ENCODE results near the gene NGLY1.

The NGLY1 gene

GRCh38 chr3:25803833-25804232, 20.6 kb upstream of the NGLY1 start:
- Histone ChIP-seq H3K9me3 (ENCODE audit: control extremely low read depth in 1 of 5, control insufficient read depth in 4 of 5, insufficient read depth in 2 of 5, low read depth in 1 of 5, low read length in 4 of 5) (no peaks in the 10 kb centered on the region), H3K4me1 (ENCODE audit: control extremely low read depth in 1 of 4, control insufficient read depth in 4 of 4, insufficient read depth in 4 of 4, low read length in 3 of 4) (no peaks in the 10 kb centered on the region), H3K27me3 (replicated peaks in 2 of 5; ENCODE audit: control insufficient read depth in 4 of 5, insufficient read depth in 5 of 5, low read length in 4 of 5) (no peaks in the 10 kb centered on the region), H3K27ac (ENCODE audit: insufficient read depth in 1 of 2, low read depth in 1 of 2, low read length in 2 of 2, poor library complexity in 1 of 2, severe bottlenecking in 2 of 2) (no peak overlapping the region), H3K36me3 (ENCODE audit: control insufficient read depth in 4 of 4, insufficient read depth in 4 of 4, low read length in 3 of 4) (no peaks in the 10 kb centered on the region), H3K4me3 (ENCODE audit: control insufficient read depth in 1 of 7, extremely low read depth in 1 of 7, insufficient read depth in 4 of 7, low read depth in 2 of 7, low read length in 6 of 7) (no peak overlapping the region)
- ChIA-PET CTCF (no interaction called here), POLR2A (interaction anchor here (0.6 kb wide), 1 partner anchor 1064 kb away, joined by 3 read pairs; no protein-coding TSS in a partner anchor)
- WGBS (ENCODE audit: insufficient coverage), result 100% methylated on average over 1 of the region's 2 CpGs
- no peak for DNase-seq

GRCh38 chr3:25801786-25802185, 18.5 kb upstream of the NGLY1 start:
- 100% methylated on average over 1 of the region's 3 CpGs for WGBS (ENCODE audit: insufficient coverage)
- no peak overlapping the region for H3K4me3 ChIP-seq (ENCODE audit: control insufficient read depth in 1 of 7, extremely low read depth in 1 of 7, insufficient read depth in 4 of 7, low read depth in 2 of 7, low read length in 6 of 7)
- CTCF ChIA-PET, result interaction anchor here (1.0 to 2.6 kb wide), 2 partner anchors 12 to 53 kb away, joined by 3 to 6 read pairs; partner anchors contain the start of gene OXSM
- H3K27me3 ChIP-seq (replicated peaks in 2 of 5; ENCODE audit: control insufficient read depth in 4 of 5, insufficient read depth in 5 of 5, low read length in 4 of 5), result no peaks in the 10 kb centered on the region
- DNase-seq, result no peak
- H3K36me3 ChIP-seq (ENCODE audit: control insufficient read depth in 4 of 4, insufficient read depth in 4 of 4, low read length in 3 of 4), result no peaks in the 10 kb centered on the region
- no peak overlapping the region for H3K27ac ChIP-seq (ENCODE audit: insufficient read depth in 1 of 2, low read depth in 1 of 2, low read length in 2 of 2, poor library complexity in 1 of 2, severe bottlenecking in 2 of 2)
- POLR2A ChIA-PET, result no interaction called here
- H3K9me3 ChIP-seq (ENCODE audit: control extremely low read depth in 1 of 5, control insufficient read depth in 4 of 5, insufficient read depth in 2 of 5, low read depth in 1 of 5, low read length in 4 of 5), result no peaks in the 10 kb centered on the region
- H3K4me1 ChIP-seq (ENCODE audit: control extremely low read depth in 1 of 4, control insufficient read depth in 4 of 4, insufficient read depth in 4 of 4, low read length in 3 of 4), result no peaks in the 10 kb centered on the region

- peak; percentile 96 to 98 (median 97) for DNase-seq
- peaks cover 0 to 11% (median 8%) of the 10 kb centered on the region in 4 experiments for H3K36me3 ChIP-seq (ENCODE audit: control insufficient read depth in 4 of 4, insufficient read depth in 4 of 4, low read length in 3 of 4)
- POLR2A ChIA-PET, result interaction anchor here (0.6 kb wide), 1 partner anchor 12 kb away, joined by 4 read pairs; no protein-coding TSS in a partner anchor
- CTCF ChIA-PET, result interaction anchor here (1.0 to 2.1 kb wide), 5 partner anchors 10 to 36 kb away, joined by 3 to 6 read pairs (median 5); no protein-coding TSS in a partner anchor
- H3K4me1 ChIP-seq (ENCODE audit: control extremely low read depth in 1 of 4, control insufficient read depth in 4 of 4, insufficient read depth in 4 of 4, low read length in 3 of 4), result peaks cover 2 to 26% (median 13%) of the 10 kb centered on the region in 4 experiments
- 0% methylated on average over 48 of the region's 56 CpGs for WGBS (ENCODE audit: insufficient coverage)
- H3K27me3 ChIP-seq (replicated peaks in 2 of 5; ENCODE audit: control insufficient read depth in 4 of 5, insufficient read depth in 5 of 5, low read length in 4 of 5), result no peaks in the 10 kb centered on the region
- H3K27ac ChIP-seq (ENCODE audit: insufficient read depth in 1 of 2, low read depth in 1 of 2, low read length in 2 of 2, poor library complexity in 1 of 2, severe bottlenecking in 2 of 2), result peak within 1 kb of the TSS; percentile 77 to 93
- H3K4me3 ChIP-seq (ENCODE audit: control insufficient read depth in 1 of 7, extremely low read depth in 1 of 7, insufficient read depth in 4 of 7, low read depth in 2 of 7, low read length in 6 of 7), result peak within 1 kb of the TSS; percentile 48 to 94 (median 82)
- H3K9me3 ChIP-seq (ENCODE audit: control extremely low read depth in 1 of 5, control insufficient read depth in 4 of 5, insufficient read depth in 2 of 5, low read depth in 1 of 5, low read length in 4 of 5), result no peaks in the 10 kb centered on the region
Observed at GRCh38 chr3:25789596-25790556, 6.6 kb upstream of the NGLY1 start, which contains the start of gene OXSM. Gene OXSM, plus strand, starts transcription at chr3:25790090. Its CDS starts 931 bp downstream, at chr3:25791021.

- POLR2A ChIA-PET, result interaction anchor here (0.7 kb wide), 1 partner anchor 11 kb away, joined by 4 read pairs; no protein-coding TSS in a partner anchor
- H3K9me3 ChIP-seq (ENCODE audit: control extremely low read depth in 1 of 5, control insufficient read depth in 4 of 5, insufficient read depth in 2 of 5, low read depth in 1 of 5, low read length in 4 of 5), result no peaks in the 10 kb centered on the region
- CTCF ChIA-PET, result interaction anchor here (1.2 to 2.1 kb wide), 4 partner anchors 9 to 37 kb away, joined by 3 to 6 read pairs (median 5); no protein-coding TSS in a partner anchor
- peaks cover 4 to 33% (median 16%) of the 10 kb centered on the region in 4 experiments for H3K4me1 ChIP-seq (ENCODE audit: control extremely low read depth in 1 of 4, control insufficient read depth in 4 of 4, insufficient read depth in 4 of 4, low read length in 3 of 4)
- WGBS (ENCODE audit: insufficient coverage), result 20% methylated on average over 1 of the region's 2 CpGs
- peak overlapping the region; percentile 77 to 93 for H3K27ac ChIP-seq (ENCODE audit: insufficient read depth in 1 of 2, low read depth in 1 of 2, low read length in 2 of 2, poor library complexity in 1 of 2, severe bottlenecking in 2 of 2)
- peaks cover 0 to 7% (median 5%) of the 10 kb centered on the region in 4 experiments for H3K36me3 ChIP-seq (ENCODE audit: control insufficient read depth in 4 of 4, insufficient read depth in 4 of 4, low read length in 3 of 4)
- no peak for DNase-seq
- no peaks in the 10 kb centered on the region for H3K27me3 ChIP-seq (replicated peaks in 2 of 5; ENCODE audit: control insufficient read depth in 4 of 5, insufficient read depth in 5 of 5, low read length in 4 of 5)
- peak overlapping the region in 6 of 7 experiments; percentile 74 to 94 (median 82) for H3K4me3 ChIP-seq (ENCODE audit: control insufficient read depth in 1 of 7, extremely low read depth in 1 of 7, insufficient read depth in 4 of 7, low read depth in 2 of 7, low read length in 6 of 7)
Observed at GRCh38 chr3:25789209-25789595, 6.0 kb upstream of the NGLY1 start.

- 93% methylated on average over 3 of the region's 3 CpGs for WGBS (ENCODE audit: insufficient coverage)
- ChIA-PET POLR2A (no interaction called here), CTCF (no interaction called here)
- no peak for DNase-seq
- peaks cover 9 to 38% (median 20%) of the 10 kb centered on the region in 4 experiments for H3K4me1 ChIP-seq (ENCODE audit: control extremely low read depth in 1 of 4, control insufficient read depth in 4 of 4, insufficient read depth in 4 of 4, low read length in 3 of 4)
- no peak overlapping the region for H3K4me3 ChIP-seq (ENCODE audit: control insufficient read depth in 1 of 7, extremely low read depth in 1 of 7, insufficient read depth in 4 of 7, low read depth in 2 of 7, low read length in 6 of 7)
- H3K36me3 ChIP-seq (ENCODE audit: control insufficient read depth in 4 of 4, insufficient read depth in 4 of 4, low read length in 3 of 4), result peaks cover 0 to 7% (median 1%) of the 10 kb centered on the region in 4 experiments
- no peaks in the 10 kb centered on the region for H3K27me3 ChIP-seq (replicated peaks in 2 of 5; ENCODE audit: control insufficient read depth in 4 of 5, insufficient read depth in 5 of 5, low read length in 4 of 5)
- H3K9me3 ChIP-seq (ENCODE audit: control extremely low read depth in 1 of 5, control insufficient read depth in 4 of 5, insufficient read depth in 2 of 5, low read depth in 1 of 5, low read length in 4 of 5), result no peaks in the 10 kb centered on the region
- H3K27ac ChIP-seq (ENCODE audit: insufficient read depth in 1 of 2, low read depth in 1 of 2, low read length in 2 of 2, poor library complexity in 1 of 2, severe bottlenecking in 2 of 2), result peak overlapping the region in 1 of 2 experiments; percentile 22
Observed at GRCh38 chr3:25787689-25788088, 4.4 kb upstream of the NGLY1 start.

GRCh38 chr3:25785826-25786225, 2.6 kb upstream of the NGLY1 start:
- Histone ChIP-seq H3K27me3 (replicated peaks in 2 of 5; ENCODE audit: control insufficient read depth in 4 of 5, insufficient read depth in 5 of 5, low read length in 4 of 5) (no peaks in the 10 kb centered on the region), H3K4me3 (ENCODE audit: control insufficient read depth in 1 of 7, extremely low read depth in 1 of 7, insufficient read depth in 4 of 7, low read depth in 2 of 7, low read length in 6 of 7) (no peak overlapping the region), H3K27ac (ENCODE audit: insufficient read depth in 1 of 2, low read depth in 1 of 2, low read length in 2 of 2, poor library complexity in 1 of 2, severe bottlenecking in 2 of 2) (no peak overlapping the region), H3K9me3 (ENCODE audit: control extremely low read depth in 1 of 5, control insufficient read depth in 4 of 5, insufficient read depth in 2 of 5, low read depth in 1 of 5, low read length in 4 of 5) (no peaks in the 10 kb centered on the region), H3K4me1 (ENCODE audit: control extremely low read depth in 1 of 4, control insufficient read depth in 4 of 4, insufficient read depth in 4 of 4, low read length in 3 of 4) (peaks cover 23 to 48% (median 33%) of the 10 kb centered on the region in 4 experiments), H3K36me3 (ENCODE audit: control insufficient read depth in 4 of 4, insufficient read depth in 4 of 4, low read length in 3 of 4) (no peaks in the 10 kb centered on the region)
- DNase-seq, result no peak
- 100% methylated on average over 1 of the region's 3 CpGs for WGBS (ENCODE audit: insufficient coverage)
- ChIA-PET CTCF (interaction anchor here (1.2 kb wide), 1 partner anchor 71 kb away, joined by 3 read pairs; no protein-coding TSS in a partner anchor), POLR2A (no interaction called here)
